GM12872 (cell line): ENCODE data around the gene FAAP100.

Experiments
- CTCF ChIP-seq: IDR thresholded peaks from 3 replicates; pipeline ENCODE4 v1.5.1; 2011; ENCODE audit warnings: low read depth, mild to moderate bottlenecking, low read length, moderate library complexity; ENCODE audit not compliant: insufficient read depth

The FAAP100 gene

DNA sequence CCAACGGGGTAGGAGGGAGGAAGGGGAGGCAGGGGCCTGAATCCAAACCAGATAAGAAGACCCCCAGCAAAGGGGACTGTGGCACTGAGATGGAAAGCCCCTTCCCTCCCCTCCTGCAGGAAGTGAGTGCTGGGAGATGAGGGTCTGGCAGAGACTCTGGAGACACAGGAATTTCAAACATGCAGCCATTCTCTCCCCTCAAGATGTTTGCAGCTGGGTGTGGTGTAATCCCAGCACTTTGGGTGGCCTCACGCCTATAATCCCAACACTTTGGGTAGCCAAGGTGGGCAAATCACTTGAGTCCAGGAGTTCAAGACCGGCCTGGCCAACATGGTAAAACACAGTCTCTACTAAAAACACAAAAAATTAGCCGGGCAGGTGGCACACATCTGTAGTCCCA, 33.9 kb upstream of the FAAP100 start:
- no peak for TF ChIP-seq CTCF

DNA sequence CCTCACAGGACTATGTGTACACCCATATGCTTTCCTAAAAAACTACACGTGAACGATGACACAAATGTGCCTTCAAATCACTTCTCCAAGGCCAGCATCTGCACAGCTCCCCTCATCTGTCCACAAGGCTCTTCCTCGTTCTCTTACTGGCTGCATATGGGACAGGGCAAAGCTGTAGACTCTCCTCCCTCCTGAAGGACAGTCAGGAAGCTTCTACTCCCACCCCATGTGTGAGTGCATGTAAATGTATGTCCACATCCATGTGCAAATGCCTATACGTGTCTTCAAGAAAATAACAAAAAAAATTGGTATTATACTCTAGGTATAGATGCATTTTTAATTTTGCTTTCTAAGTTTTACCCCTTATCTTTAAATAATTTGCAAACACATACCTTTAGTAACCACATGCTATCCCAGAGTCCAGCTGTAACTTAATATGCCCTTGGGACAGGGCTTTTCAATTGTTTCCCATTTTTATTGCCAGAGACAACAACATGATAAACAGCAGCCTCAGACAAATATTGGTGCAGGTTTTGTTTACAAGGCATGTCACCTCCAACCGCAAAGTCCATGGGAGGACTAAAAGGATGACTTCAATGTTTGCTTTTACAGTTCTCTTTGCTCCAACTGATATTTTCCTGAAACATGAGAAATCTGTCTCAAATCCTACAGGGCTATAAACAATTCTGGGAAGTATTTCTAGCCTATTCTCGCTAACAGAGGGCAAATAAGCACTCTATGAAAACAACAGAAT, 31.6 kb upstream of the FAAP100 start:
- TF ChIP-seq CTCF: no peak

GRCh38 chr17:81582749-81583148, 30.6 kb upstream of the FAAP100 start:
- TF ChIP-seq CTCF: no peak

DNA sequence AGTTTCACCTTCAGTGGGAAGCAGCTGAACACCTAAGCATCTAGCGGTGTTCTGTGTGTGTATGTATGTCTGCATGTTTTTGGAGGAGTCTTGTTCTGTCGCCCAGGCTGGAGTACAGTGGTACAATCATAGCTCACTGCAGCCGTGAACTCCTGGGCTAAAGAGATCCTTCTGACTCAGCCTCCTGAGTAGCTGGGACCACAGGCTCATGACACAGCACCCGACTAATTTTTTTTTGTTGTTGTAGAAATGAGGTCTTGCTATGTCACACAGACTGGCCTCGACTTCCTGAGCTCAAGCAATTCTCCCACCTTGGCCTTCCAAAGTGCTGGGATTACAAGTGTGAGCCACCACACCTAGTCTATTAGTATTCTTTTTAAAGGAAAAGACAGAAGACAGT, 30.2 kb upstream of the FAAP100 start:
- TF ChIP-seq CTCF: no peak

DNA sequence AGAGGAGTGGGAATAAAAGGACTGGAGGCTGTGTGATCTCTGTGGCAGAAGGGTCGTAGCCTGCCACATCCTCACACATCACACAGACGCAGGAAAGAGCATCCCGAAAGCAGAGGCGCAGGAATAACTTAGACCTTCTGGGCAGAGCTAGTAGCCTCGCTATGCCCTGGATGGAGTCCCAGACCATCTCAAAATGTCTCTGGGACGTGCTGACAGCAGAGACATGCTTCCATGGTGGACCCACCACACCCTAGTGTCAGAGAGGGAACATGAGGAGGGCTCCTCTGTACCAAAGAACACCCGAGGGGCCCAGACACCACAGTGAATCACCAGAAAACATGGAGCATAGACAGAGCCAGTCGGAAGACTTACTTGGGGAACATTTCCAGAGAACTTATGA, 29.6 kb upstream of the FAAP100 start:
- TF ChIP-seq CTCF: no peak

GRCh38 chr17:81580481-81580880, 28.3 kb upstream of the FAAP100 start:
- no peak for TF ChIP-seq CTCF

GRCh38 chr17:81579821-81580321, 27.7 kb upstream of the FAAP100 start:
- no peak for TF ChIP-seq CTCF
